ENCODE results near the gene SIGLEC1. TPM values are rescaled to one million over a fixed set of nuclear protein-coding genes. Genes with fewer than 3 reads are reported as not detected.

SIGLEC1 gene
- total and polyA plus RNA-seq, 2 experiments from 2014 or later: not detected

GRCh38 chr20:3751305-3751674 is 38.9 kb upstream of the SIGLEC1 start:
- Mint-ChIP-seq H3K4me1 (peaks cover 15% of the 10 kb centered on the region), H3K9me3 (peaks cover 4% of the 10 kb centered on the region; the same call in 1 of the 3 replicates), H3K27ac (no peak overlapping the region), H3K36me3 (ENCODE audit: low read depth) (no peaks in the 10 kb centered on the region; the same call in 2 of the 3 replicates), H3K27me3 (ENCODE audit: insufficient read depth, low read depth, poor library complexity) (peaks cover 29% of the 10 kb centered on the region), H3K4me3 (peak overlapping the region; percentile 58)
- Histone ChIP-seq H3K9me2 (ENCODE audit: insufficient read depth) (no peaks in the 10 kb centered on the region), H2AFZ (no peak overlapping the region), H3K27ac (ENCODE audit: low read depth) (no peak overlapping the region), H3F3A (replicated peaks; ENCODE audit: low read depth) (peaks cover 14% of the 10 kb centered on the region), H3K4me1 (ENCODE audit: insufficient read depth) (peaks cover 12% of the 10 kb centered on the region; the same call in 1 of the 2 replicates), H4K20me1 (replicated peaks; ENCODE audit: insufficient read depth) (peaks cover 11% of the 10 kb centered on the region; the same call in 1 of the 2 replicates), H3K27me3 (ENCODE audit: insufficient read depth) (peaks cover 28% of the 10 kb centered on the region), H3K4me3 (peak overlapping the region; percentile 73), H3K4me2 (peak overlapping the region; percentile 93), H3K79me2 (replicated peaks; ENCODE audit: insufficient read depth) (no peaks in the 10 kb centered on the region), H3K36me3 (ENCODE audit: insufficient read depth) (no peaks in the 10 kb centered on the region)
- ATAC-seq: peak; percentile 27
- peak; percentile 58 for DNase-seq (ENCODE audit: low spot score)
- TF ChIP-seq, protein P1, sequence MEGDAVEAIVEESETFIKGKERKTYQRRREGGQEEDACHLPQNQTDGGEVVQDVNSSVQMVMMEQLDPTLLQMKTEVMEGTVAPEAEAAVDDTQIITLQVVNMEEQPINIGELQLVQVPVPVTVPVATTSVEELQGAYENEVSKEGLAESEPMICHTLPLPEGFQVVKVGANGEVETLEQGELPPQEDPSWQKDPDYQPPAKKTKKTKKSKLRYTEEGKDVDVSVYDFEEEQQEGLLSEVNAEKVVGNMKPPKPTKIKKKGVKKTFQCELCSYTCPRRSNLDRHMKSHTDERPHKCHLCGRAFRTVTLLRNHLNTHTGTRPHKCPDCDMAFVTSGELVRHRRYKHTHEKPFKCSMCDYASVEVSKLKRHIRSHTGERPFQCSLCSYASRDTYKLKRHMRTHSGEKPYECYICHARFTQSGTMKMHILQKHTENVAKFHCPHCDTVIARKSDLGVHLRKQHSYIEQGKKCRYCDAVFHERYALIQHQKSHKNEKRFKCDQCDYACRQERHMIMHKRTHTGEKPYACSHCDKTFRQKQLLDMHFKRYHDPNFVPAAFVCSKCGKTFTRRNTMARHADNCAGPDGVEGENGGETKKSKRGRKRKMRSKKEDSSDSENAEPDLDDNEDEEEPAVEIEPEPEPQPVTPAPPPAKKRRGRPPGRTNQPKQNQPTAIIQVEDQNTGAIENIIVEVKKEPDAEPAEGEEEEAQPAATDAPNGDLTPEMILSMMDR (conservative IDR thresholded peaks at IDR 0.05; ENCODE audit: low read depth in 2 of 2): peak; percentile 38 to 49; a peak in 3 of 4 replicates
- no peak for TF ChIP-seq ZNF114 (CRISPR knock-in tag; IDR thresholded peaks at IDR 0.05)

GRCh38 chr20:3749689-3750531 is 37.5 kb upstream of the SIGLEC1 start:
- Histone ChIP-seq H3F3A (replicated peaks; ENCODE audit: low read depth) (peaks cover 14% of the 10 kb centered on the region), H3K79me2 (replicated peaks; ENCODE audit: insufficient read depth) (no peaks in the 10 kb centered on the region), H3K9me2 (ENCODE audit: insufficient read depth) (no peaks in the 10 kb centered on the region), H4K20me1 (replicated peaks; ENCODE audit: insufficient read depth) (peaks cover 11% of the 10 kb centered on the region; the same call in 1 of the 2 replicates), H3K27ac (ENCODE audit: low read depth) (no peak overlapping the region), H3K4me3 (peak overlapping the region; percentile 73), H3K36me3 (ENCODE audit: insufficient read depth) (no peaks in the 10 kb centered on the region), H3K27me3 (ENCODE audit: insufficient read depth) (peaks cover 28% of the 10 kb centered on the region), H2AFZ (peak overlapping the region; percentile 76; the same call in 1 of the 2 replicates), H3K4me1 (ENCODE audit: insufficient read depth) (peaks cover 17% of the 10 kb centered on the region; the same call in 1 of the 2 replicates), H3K4me2 (peak overlapping the region; percentile 93)
- Mint-ChIP-seq H3K4me1 (peaks cover 21% of the 10 kb centered on the region), H3K36me3 (ENCODE audit: low read depth) (no peaks in the 10 kb centered on the region; the same call in 2 of the 3 replicates), H3K27ac (no peak overlapping the region), H3K4me3 (peak overlapping the region; percentile 64), H3K9me3 (peaks cover 4% of the 10 kb centered on the region; the same call in 1 of the 3 replicates), H3K27me3 (ENCODE audit: insufficient read depth, low read depth, poor library complexity) (peaks cover 31% of the 10 kb centered on the region)
- ATAC-seq: peak; percentile 39
- TF ChIP-seq EZH2phosphoT487 (IDR thresholded peaks at IDR 0.05; ENCODE audit: unreplicated experiment): no peak
- TF ChIP-seq POLR2AphosphoS5 (IDR thresholded peaks at IDR 0.05; ENCODE audit: low read depth): peak; percentile 36; the same call in 1 of the 2 replicates
- TF ChIP-seq ZNF114 (CRISPR knock-in tag; IDR thresholded peaks at IDR 0.05): no peak
- TF ChIP-seq, protein P1 (conservative IDR thresholded peaks at IDR 0.05; ENCODE audit: low read depth in 2 of 2): peak; percentile 79 to 89
- TF ChIP-seq CREB1 (CRISPR knock-in tag; IDR thresholded peaks at IDR 0.05; ENCODE audit: low read depth): peak; percentile 50; the same call in 1 of the 2 replicates
- DNase-seq (ENCODE audit: low spot score): peak; percentile 87
